ENCODE results near the gene BLM. TPM values are rescaled to one million over a fixed set of nuclear protein-coding genes. Genes with fewer than 3 reads are reported as not detected.

The BLM gene
- total RNA-seq, 4 donors from 2014 or later = 0.72 to 2.4 (median 0.84) TPM

DNA sequence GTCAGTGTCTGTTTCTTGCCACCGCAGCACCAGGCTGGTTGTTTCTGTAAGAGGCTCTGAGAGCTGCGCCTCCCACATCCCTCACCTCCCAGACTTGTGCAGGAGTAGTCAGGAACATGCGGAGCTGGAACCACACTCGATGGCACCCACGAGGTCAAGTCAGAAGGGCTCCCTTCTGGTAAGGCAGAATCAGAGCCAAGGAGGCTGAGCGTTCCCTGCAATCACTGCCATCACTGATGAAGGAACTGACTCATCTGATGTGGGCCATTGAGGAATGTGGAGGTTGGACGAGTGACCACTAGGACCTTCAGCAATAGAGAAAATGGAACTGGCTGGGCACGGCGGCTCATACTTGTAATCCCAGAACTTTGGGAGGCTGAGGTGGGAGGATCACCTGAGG is 35.7 kb upstream of the BLM start:
- WGBS = 86% methylated on average over 9 of the region's 9 CpGs
- H3K4me1 ChIP-seq = peaks cover 16% of the 10 kb centered on the region
- peak overlapping the region; percentile 65 for H3K27ac ChIP-seq
- H3K36me3 ChIP-seq = no peaks in the 10 kb centered on the region
- TF ChIP-seq EP300 (IDR thresholded peaks at IDR 0.05) (no peak), POLR2A (IDR thresholded peaks at IDR 0.05) (no peak)
- TF ChIP-seq, protein P1, sequence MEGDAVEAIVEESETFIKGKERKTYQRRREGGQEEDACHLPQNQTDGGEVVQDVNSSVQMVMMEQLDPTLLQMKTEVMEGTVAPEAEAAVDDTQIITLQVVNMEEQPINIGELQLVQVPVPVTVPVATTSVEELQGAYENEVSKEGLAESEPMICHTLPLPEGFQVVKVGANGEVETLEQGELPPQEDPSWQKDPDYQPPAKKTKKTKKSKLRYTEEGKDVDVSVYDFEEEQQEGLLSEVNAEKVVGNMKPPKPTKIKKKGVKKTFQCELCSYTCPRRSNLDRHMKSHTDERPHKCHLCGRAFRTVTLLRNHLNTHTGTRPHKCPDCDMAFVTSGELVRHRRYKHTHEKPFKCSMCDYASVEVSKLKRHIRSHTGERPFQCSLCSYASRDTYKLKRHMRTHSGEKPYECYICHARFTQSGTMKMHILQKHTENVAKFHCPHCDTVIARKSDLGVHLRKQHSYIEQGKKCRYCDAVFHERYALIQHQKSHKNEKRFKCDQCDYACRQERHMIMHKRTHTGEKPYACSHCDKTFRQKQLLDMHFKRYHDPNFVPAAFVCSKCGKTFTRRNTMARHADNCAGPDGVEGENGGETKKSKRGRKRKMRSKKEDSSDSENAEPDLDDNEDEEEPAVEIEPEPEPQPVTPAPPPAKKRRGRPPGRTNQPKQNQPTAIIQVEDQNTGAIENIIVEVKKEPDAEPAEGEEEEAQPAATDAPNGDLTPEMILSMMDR (IDR thresholded peaks at IDR 0.05) = no peak
- no peak overlapping the region for H3K4me3 ChIP-seq
- no peaks in the 10 kb centered on the region for H3K9me3 ChIP-seq
- no peaks in the 10 kb centered on the region for H3K27me3 ChIP-seq
- no peak for DNase-seq (ENCODE audit: low spot score in 2 of 2)

DNA sequence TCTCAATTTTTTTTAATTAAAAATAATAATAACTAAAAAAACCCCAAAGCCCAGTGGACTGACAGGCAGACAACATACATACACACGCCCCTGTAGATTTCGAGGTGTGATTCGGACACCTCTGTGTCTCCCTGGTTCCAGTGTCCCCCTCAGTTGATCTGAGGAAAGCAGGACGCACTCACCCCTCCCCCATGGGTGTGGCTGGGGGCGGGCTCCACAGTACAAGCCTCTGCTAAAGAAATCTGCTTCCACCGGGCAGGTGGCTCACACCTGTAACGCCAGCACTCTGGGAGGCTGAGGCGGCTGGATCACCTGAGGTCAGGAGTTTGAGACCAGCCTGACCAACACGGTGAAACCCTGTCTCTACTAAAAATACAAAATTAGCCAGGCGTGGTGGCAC is 33.8 kb upstream of the BLM start:
- Histone ChIP-seq H3K27ac (no peak overlapping the region), H3K4me3 (no peak overlapping the region), H3K4me1 (peaks cover 16% of the 10 kb centered on the region), H3K9me3 (no peaks in the 10 kb centered on the region), H3K36me3 (no peaks in the 10 kb centered on the region), H3K27me3 (no peaks in the 10 kb centered on the region)
- 83% methylated on average over 10 of the region's 10 CpGs for WGBS
- TF ChIP-seq POLR2A (IDR thresholded peaks at IDR 0.05) (no peak), EP300 (IDR thresholded peaks at IDR 0.05) (no peak), POLR2AphosphoS5 (IDR thresholded peaks at IDR 0.05) (no peak)
- TF ChIP-seq, protein P1 (IDR thresholded peaks at IDR 0.05) = no peak
- no peak for DNase-seq (ENCODE audit: low spot score in 2 of 2)

DNA sequence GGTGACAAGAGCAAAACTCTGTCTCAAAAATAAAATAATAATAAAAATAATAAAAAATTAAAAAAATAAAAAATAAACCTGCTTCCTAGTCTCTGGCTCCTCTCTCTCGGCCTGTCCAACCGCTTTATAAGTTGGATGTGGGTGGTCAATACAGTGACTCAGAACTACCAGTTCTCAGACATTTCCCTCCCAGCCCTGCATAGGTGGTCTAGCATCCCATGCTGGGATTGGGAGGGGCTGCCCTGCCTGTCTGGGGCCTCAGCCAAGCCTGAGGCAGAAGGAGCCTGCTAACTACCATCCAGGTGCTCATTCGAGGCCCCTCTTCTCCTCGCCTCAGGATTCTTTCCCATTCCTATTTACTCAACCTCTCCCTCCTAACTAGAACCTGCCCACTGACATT is 33.3 kb upstream of the BLM start:
- WGBS = 89% methylated on average over 4 of the region's 4 CpGs
- H3K4me1 ChIP-seq = peaks cover 16% of the 10 kb centered on the region
- no peaks in the 10 kb centered on the region for H3K36me3 ChIP-seq
- DNase-seq (ENCODE audit: low spot score in 2 of 2) = no peak
- no peaks in the 10 kb centered on the region for H3K9me3 ChIP-seq
- TF ChIP-seq, protein P1 (IDR thresholded peaks at IDR 0.05) = no peak
- TF ChIP-seq POLR2A (IDR thresholded peaks at IDR 0.05) (no peak), POLR2AphosphoS5 (IDR thresholded peaks at IDR 0.05) (no peak), EP300 (IDR thresholded peaks at IDR 0.05) (no peak)
- no peak overlapping the region for H3K27ac ChIP-seq
- no peaks in the 10 kb centered on the region for H3K27me3 ChIP-seq
- no peak overlapping the region for H3K4me3 ChIP-seq

DNA sequence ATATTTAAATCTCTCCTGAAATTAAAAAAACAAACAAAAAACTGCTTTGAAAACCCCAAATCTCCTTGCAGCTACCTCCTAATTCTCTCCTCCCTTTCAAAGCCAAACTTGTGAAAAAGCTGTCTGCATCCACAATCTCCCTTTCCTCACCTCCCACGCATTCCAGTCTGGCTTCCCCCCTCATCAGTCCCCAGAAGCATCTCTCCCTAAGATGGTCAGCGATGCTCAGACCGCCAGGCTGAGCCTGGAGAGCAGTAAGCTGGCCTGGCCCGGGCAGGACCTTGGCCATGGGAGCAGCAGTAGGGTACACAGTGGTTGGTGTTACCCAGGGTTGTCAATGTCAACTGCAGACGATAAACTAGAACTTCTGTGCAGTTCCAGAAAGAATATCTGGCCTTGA is 32.9 kb upstream of the BLM start:
- WGBS = 83% methylated on average over 5 of the region's 5 CpGs
- no peak for DNase-seq (ENCODE audit: low spot score in 2 of 2)
- Histone ChIP-seq H3K4me1 (peaks cover 16% of the 10 kb centered on the region), H3K27ac (no peak overlapping the region), H3K9me3 (no peaks in the 10 kb centered on the region), H3K4me3 (no peak overlapping the region), H3K27me3 (no peaks in the 10 kb centered on the region), H3K36me3 (no peaks in the 10 kb centered on the region)
- TF ChIP-seq, protein P1 (IDR thresholded peaks at IDR 0.05) = no peak
- TF ChIP-seq POLR2AphosphoS5 (IDR thresholded peaks at IDR 0.05) = no peak
- no peak for TF ChIP-seq POLR2A (IDR thresholded peaks at IDR 0.05)
- no peak for TF ChIP-seq EP300 (IDR thresholded peaks at IDR 0.05)

DNA sequence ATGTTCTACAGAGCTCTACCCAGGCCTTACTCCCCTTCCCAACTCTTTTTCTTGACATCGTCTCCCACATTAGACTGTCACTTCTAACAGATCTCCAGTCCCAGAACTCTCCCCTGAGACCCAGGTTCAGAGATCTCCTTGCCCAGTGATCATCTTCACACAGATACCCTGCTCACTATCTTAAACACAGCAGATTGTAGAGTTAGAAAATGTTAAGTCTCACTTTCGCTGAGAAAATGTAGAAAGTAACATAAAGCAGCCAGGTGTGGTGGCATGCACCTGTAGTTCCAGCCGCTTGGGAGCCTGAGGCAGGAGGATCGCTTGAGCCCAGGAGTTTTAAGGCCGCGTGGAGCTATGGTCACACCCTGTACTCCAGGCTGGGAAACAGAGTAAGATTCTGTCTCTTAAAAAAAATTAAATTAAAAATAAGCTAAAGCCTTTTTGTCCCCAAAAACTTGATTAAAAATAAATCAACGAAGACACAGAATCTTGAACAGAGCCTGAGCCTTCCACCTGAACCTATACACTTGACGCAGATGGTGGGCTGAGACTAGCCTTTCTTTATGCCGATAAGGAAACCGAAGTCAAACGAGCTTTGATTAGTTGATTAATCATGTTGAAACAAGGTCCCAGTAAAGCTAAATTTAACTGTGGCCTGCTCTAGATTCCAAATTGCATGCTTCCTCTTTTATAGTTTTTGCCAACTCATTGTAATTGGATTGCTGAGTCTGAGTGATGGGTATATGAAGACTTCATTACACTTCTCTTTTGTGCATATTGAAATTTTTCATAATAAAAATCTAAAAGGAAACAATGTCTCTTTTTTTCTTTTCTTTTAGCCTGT is 31.3 kb upstream of the BLM start:
- H3K4me1 ChIP-seq = peaks cover 3% of the 10 kb centered on the region
- no peaks in the 10 kb centered on the region for H3K9me3 ChIP-seq
- H3K27me3 ChIP-seq = no peaks in the 10 kb centered on the region
- no peak for DNase-seq (ENCODE audit: low spot score in 2 of 2)
- no peaks in the 10 kb centered on the region for H3K36me3 ChIP-seq
- WGBS = 76% methylated on average over 11 of the region's 11 CpGs
- no peak overlapping the region for H3K27ac ChIP-seq
- H3K4me3 ChIP-seq = no peak overlapping the region
- no peak for TF ChIP-seq EP300 (IDR thresholded peaks at IDR 0.05)
- TF ChIP-seq, protein P1 (IDR thresholded peaks at IDR 0.05) = no peak
- no peak for TF ChIP-seq POLR2A (IDR thresholded peaks at IDR 0.05)
- TF ChIP-seq POLR2AphosphoS5 (IDR thresholded peaks at IDR 0.05) = no peak

Measured in suprapubic skin (tissue), 4 donors.